NCI-H510A (cell line): ENCODE measurements around the gene RBM33.
"Not testable (repeated sequence)": the region's sequence is repeated elsewhere in the genome, so short reads cannot be mapped to it uniquely, and the experiment has no call there.

Experiments
- DNase-seq: peaks from one replicate; lab custom pipeline; 2025; lab: John Stamatoyannopoulos, UW

Gene RBM33

DNA sequence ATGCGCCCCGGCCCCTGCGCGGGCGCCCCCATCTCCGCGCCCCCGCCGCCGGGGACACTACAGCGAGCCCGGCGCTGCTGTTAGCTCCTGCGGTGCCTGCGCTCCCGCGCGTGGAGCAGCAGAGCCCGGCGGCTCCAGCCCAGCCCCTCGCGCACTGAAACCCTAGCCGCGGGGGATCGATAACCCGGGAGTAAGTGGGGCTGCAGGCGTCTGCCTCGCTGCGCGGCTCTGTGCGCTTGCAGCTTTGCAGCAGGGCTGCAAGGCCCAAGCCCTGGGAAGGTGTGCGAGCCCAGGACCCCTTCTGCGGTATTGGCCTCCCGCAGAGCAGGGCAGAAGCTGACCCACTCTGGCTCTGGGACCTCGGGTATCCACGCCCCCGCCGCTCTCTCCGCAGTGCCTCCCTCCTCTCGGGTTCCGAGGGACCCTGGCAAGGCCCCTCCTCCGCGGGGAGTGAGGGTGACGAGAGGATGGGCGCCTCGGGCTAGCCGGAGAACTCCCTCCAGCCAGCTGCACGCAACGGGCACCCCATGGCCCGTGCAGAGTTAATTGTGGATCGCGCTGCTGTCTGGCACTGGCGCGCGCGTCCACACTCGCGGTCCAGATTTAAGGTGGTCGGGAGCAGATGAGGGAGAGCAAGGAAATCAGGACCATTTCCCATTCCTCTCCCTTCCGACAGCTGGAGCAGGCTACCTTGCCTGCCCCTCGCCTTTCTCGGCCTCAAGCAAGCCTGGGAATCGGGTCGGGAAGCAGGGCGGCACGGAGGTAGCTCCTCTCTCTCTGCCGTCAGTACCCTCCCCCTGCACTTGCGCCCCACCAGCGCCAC lies 165.7 kb downstream of the RBM33 start:
- DNase-seq: no peak

DNA sequence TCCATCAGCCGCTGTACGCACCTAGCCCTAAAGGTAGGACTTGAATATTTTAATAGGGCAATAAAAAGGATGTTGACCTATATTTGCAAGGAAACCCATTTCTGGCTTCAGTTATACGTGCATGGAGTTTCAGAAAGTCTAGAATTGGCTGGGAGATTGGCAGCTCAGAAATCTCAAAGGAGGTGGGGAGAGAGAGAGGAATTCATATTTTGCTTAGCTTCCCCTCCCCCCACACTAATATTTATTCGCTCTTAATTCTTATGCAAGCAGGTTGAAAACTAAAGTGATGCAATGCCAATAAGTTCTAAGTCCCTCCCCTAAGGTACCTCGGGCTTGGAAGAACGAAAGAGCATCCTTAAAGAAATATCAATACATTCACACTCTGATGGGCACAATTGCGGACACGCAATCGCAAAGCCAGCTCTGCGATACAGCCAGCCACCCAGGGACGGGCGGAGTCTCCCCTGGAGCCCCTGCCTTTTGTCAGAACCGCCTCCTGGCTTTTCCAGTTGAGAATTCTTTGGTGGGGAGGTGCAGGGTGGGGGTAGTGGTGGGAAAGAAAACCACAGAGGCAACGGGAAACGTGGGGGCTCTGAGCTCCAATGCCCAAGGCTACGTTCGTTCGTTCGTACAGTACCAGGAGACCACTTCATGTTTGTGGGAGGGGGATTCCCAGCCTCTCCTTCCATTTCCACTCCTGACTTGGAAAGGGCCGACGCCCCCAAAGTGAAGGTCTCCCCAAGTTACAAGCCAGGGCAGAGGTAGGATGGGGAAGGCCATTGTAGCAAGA lies 166.5 kb downstream of the RBM33 start:
- no peak for DNase-seq

DNA sequence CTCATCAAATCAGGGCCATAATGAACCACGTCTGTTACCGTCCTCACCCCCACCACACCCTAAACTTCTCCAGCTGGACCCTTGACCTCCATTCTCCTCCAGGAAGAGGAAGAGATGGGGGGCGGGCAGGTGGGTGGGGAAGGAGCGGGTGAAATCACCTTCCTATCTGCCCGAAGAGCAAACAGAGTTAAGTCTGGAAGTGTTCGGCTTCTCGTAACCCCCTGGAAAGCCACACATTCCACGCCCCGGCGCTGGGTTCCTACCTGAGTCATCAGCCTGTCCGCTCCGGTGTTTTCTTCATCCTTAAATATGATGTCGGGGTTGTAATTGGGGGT lies 167.1 kb downstream of the RBM33 start:
- no peak for DNase-seq

DNA sequence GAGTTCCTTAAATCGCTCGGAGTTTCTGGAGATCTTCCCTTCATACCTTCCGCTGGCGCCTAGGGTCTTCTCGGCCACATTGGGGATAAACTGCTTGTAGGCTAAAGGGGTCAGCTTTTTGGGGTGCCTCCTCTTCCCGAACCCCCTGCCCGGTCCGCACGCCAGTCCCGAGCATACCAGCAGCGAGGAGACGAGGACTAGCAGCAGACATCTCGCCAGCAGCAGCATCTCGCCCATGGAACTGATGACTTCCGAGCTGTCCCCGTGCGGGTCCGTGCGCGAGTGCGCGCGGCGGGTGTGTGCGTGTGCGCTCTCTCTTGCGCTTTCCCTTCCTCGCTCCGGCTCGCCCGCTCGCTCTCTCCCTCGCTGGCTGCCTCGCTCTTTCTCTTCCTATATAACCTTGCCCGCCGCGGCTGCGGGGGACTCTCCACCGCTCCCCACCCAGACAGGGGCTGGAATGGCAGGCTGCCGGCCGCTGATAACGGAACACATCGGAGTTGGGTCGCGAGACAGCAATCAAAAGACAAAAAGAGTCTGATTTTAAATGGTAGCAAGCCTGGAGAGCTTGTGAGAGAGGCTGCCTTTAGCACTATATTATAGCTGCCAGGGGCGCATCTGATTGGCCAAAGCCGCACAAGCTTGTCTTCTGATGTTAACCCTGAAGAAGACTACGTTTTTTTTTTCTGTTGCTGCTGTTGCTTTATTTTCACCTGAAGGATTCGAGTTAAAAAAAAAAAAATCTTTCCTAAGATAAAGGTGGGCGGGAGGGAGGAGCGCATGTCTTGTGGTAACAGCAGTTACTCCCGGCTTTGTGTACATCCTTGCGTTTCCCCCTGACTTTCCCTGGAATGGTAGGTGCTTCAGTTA lies 167.7 kb downstream of the RBM33 start, which contains the start of gene SHH:
TSS of gene SHH (minus strand) at position 569 of the 867 bp plus-strand sequence. CDS start at position 228, 341 bp downstream.
- no peak for DNase-seq

DNA sequence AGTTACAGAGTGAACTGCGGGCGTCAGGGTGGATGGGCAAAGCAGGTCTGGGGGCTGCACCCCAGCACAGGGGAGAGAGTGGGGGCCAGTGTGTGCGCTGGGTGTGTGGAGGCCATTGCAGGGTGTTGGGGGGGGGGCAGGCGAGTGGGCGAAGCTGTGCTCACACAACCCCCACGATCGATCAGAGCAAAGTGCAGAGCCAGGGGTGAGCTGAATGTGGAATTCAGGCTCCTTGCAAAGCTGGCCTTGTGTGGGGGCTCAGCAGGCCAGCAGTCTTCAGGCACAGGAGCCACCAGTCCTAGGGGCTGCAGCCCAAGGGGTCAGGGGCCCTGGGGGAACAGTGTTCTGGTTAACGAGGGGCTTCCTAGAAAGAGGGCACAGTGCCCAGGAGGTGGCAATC lies 168.7 kb downstream of the RBM33 start:
- DNase-seq: no peak

DNA sequence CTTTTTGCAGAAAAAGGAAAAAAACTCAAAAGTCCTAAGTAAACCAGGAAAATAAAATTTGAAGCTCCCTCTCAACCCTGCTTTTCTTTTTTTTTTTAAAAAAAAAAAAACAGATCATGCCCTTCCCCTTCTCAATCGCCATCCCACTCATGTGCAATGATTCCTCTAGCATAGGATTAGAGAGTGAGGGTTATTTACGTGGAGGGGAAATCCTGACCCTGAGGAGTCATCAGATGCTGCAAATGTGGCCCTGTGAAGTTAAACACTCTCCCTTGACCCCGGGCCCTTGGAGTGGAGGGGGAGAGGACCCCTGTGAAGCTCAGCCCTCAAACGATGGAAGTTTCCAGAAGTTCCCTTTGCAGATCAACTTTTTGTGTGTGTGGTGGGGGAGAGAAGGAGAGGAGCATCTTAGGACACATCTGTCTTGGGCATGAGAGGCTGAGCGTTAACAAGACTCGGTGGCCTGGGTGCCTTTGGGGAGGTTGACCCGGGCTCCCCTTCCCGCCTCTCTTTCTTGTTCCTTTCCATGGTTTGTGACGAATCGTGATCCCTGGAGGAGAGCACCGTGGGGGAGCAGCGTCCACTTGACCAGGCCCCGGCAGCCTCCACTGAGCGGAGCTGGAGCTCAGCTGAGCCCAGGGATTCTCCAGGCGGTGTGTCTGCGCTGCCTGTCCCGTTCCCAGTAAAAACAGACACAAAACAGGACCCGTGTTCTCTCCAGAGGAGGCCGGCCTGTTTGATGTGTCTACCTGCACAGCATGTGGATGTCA lies 169.3 kb downstream of the RBM33 start:
- DNase-seq: no peak

DNA sequence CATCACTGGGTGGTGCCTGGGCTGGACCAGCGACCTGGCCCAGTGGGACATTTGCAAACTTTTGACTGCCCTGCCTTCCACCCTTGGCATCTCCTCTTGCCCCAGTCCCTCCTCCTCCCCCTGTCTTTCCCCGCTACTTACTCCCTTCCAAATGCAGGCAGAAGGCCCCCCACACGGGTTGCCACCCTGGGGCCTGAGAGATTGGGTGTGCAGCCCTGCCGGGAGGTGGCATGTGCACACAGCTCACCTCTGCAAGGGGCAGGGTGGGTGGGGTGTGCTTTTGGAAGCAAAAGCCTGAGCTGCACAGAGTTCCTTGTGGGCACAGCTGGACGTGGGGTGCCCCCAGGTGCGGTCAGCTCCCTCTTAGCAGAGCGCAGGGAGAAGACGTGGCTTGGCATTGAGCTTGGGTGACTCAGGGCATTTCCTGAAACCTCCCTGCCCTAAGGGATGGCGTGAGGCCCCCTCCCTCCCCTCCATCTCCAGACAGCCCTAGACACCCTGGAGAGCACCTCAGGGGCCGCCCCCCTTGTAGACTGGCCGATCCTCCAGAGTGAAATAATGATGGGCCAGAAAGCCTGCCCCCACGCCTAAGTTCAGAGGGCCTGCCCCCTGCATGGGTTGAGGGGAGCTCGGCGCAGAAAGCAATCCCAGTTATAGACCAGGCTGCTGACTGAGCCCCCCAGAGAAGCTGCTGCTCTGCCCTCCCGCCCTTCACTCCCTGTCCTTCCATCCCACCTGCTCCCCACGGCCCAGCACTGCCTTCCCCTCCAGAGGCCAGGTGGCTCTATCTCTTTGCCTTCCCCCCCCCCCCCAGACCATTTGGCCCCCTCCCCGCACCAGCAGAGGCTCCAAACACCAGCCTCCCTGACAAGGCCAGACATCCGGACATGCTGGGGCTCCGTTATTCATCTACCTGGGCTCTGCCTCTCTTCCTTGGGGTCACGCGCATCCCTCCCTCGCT lies 170.1 kb downstream of the RBM33 start:
- DNase-seq: no peak

DNA sequence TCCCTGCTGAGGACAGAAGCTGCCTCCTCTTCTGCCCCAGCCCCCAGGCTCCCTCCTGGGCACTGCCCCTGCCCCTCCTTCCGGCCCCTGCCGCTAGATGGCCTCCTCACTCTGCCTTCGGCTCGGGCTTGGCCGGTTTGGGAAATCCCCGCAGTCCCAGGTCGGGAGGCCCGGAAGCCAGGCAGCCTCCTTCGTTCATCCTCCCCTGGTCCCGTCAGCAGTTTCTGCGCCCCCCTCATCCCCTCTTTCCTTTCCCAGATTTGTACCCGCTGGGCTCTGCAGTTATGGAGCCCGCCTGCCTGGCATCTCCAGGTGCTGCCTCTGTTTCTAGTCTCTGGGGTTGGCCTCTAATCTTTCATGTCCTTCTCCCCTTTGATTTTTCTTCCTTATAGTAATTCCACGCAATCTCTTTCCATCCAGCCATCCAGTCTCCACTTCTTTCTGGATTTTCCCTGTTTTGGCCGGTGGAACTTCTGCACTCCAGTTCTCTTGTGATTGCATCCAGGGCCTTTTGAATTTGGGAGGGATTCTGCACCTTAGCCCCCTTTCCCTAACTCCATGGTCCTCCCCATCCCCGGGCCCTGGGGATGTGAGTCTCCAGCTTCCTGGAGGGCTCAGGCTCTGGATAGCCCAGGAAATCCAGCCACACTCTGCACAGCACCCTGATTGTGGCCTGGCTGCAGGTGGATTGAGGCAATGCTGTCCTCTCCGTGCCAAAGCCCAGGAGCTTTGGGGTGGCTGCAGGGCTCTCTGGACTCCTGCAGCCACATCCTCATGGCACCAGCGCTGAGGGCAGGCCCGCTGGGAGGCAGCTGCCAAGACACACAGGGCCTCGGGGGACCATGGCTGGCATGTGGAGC lies 171.1 kb downstream of the RBM33 start:
- no peak for DNase-seq

DNA sequence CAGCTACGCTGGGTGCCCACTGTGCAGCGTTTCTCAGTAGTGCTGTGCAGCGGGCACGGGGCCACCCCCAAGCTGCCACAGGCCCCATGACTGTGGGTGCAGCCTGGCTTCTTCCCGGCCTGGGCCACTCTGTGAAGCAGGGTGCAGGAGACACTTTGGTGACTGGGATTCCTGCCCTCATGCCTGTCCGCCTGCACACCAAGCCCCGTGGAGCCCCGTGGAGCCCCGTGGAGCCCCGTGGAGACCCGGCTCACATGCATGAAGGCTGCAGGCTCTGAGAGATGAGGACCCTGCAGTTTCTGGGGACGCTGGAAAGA lies 171.7 kb downstream of the RBM33 start:
- DNase-seq: no peak

DNA sequence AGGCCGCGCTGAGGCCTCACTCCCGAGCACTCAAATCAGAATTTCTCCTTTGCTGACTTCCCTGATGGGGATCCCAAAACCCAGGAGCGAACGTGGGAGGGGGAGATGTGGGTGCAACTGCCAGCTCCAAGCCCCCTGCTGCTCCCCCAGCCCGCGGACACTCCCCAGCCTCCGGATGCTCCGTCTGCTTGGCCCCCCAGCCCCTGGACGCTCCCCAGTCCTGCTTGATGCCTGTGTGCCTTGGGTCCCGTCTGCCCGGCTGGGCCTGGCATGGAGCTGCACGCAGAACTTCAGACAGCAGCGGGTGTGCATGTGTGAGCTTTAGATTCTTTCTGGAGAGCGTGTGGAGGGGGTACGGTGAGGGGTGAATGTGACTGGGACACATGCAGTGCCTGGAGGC lies 172.5 kb downstream of the RBM33 start:
- no peak for DNase-seq

DNA sequence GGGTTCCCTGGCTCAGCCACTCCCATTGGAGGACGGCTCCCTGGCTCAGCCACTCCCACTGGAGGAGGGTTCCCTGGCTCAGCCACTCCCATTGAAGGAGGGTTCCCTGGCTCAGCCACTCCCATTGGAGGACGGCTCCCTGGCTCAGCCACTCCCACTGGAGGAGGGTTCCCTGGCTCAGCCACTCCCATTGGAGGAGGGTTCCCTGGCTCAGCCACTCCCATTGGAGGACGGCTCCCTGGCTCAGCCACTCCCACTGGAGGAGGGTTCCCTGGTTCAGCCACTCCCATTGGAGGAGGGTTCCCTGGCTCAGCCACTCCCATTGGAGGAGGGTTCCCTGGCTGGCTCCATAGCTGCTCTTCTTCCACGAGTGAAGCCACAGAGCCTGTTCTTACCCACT lies 173.1 kb downstream of the RBM33 start:
- not testable (repeated sequence) for DNase-seq

DNA sequence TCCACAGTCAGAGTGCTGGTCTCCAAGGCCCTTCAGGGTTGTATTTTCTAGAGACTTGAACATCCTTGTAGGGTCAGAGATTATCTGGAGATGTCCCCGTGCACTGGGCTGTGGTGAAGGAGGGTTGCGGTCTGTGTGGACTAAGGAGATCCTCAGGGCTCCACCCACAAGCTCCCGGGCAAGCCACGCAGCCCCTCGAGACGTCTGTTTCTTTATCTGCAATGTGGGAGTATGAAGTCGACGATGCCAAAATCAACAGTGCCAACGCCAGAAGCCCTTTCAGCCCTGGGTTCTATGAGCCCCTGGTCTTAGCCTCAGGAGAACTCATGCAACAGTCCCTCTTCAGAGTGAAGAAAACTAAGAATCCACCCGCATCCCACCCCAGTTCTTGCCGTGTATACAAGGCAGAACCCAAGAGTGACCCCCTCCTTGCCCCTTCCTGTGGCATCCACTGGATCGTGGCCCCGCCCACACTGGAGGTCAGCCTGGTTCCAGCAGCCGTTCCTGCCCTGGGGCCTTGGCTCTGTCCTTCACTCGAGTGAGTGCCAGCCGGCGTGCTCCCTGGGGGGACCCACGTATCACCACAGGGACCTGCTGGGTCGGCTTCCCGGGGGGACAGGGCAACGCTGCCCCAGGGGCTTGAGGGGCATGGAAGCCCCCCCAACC lies 173.8 kb downstream of the RBM33 start:
- no peak for DNase-seq

DNA sequence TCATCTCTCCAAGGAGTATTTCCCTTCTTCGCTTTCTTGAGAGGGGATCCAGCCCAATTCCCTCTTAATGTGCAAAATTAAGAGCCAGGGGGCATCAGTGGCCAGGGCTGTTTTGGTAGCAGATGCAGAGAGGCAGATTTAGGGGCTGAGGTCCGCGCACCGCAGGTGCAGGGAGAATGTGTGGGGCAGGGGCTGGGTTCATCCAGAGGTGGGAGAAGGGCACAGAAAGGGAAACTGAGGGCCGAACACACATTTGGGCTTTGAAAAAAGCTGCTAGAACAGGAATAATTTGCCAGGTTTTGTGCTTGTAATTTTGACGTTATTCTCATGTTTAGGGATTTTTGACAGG lies 174.3 kb downstream of the RBM33 start:
- no peak for DNase-seq

DNA sequence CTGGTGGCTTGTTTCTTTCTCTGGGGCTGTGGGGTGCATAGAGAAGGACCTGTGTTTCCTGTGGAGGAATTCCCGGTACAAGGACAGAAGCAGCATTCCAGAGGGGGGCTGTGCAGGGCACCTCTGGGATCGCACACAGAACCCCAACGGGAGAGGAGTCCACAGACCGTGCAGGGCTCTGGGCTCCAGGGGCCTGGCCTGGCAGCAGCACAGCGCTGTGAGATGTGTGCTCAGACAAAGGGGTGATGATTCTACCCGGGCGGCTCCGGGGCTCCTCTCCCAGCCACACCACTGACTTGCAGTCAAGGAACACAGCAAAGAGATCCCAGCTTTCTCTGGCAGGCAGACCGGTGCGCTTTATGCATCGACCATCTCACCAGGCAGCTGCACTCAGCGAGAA lies 174.7 kb downstream of the RBM33 start:
- no peak for DNase-seq

DNA sequence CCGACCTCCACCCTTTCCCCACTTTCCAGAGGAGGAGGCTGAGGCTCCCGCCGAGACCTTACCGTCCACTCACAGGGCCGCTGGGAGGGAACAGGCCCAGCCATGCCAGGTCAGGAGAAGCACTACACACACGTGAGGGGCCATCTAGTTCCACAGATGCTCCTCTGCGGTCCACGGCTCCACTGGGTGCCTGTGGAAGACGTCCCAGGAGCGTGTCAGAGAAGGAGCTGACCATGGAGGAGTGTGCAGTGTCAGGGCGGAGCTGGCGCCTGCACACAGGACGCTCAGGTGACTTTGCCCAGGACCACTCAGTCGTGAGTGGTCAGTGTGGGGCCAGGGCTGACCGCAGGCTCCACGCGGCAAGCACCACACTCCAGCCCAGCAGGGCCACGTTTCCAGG lies 175.8 kb downstream of the RBM33 start:
- no peak for DNase-seq

DNA sequence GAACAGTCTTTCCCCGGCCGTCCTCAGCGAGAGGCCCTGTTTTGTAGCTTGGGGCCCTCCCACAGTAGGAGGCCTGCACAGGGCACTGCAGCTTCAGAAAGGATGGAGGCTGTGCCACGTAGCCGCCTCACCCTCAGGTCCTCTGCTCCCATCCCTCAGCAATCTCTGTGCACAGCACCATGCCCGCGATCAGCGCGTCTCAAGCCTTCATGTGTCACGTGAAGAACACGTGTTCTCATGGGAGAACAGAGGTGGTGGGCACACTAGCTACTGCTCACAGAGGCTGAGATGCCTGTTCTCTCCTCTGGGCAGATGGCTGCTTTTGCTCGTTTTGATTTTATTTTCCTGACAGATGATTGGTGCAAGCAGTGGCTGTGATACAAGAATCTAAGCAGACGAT lies 176.3 kb downstream of the RBM33 start:
- DNase-seq: no peak

DNA sequence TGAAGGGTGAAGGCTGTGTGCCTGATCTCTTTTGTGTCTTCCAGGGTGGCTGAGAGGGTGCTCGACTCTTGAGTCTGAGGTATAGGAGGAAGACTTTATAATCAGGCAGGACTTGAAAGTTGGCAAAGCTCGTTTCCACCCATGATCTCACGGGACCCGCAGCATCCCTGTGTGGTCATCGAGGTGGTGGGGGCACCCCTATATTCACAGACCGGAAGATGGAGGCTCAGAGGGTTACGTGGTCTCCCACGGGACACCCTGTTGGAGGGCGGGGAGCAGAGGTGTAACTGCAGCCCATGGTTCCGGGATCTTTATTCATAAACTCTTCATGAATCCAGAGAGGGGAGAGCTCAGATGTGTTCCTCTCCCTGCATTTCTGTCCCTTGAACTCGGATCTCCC lies 177.4 kb downstream of the RBM33 start:
- DNase-seq: no peak

DNA sequence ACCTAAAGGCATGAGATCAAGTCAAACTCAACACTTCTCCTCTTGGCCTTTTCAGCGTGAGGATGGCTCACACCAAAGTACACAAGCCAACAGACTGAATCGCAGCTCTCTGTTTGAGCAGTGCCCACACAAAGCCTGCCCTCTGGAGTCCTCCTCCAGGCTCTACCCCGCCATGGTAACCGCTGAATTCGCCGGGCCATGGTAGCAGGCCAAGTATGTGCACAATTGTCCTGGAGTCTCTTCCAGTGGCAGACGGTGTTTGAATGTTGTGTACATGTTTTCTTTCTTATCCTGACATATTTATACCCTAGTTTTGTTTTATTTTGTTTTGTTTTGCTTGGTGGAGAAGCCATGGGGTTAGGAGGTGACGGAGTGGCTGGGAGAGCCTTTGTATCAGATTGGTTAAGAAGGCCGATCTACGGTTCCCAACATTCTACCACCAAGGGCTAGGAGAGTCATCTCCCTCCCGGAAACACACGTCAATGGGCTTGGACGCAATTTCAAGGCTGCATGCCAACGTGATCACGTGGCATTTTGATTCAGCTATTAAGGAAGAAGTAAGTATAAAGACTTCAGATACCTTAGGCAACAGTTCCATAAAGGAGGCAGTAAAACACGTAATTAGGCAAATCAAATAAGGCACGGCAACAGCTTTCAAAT lies 179.9 kb downstream of the RBM33 start:
- no peak for DNase-seq

DNA sequence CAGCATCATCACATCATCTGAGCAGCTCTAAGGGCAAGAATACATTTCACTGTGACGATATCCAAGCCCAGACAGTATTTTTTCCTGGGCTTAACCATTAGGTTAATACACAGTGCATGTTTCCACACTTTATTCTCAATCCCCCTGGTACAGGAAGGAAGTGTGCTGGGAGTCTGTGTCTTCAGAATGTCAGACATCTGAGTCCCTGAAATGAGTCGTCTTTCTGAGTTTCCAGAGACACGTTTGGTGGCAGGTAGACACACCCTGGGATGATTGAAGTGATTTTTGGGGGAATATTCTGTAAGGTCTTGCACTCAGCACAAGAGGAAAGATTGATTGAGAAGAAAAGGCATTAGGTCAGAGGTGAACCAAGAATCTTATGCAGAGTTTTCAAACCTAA lies 180.9 kb downstream of the RBM33 start:
- no peak for DNase-seq
